Transverse colon (tissue), 4 donors: Measurements from ENCODE around the gene PMEPA1. TPM values are rescaled to one million over a fixed set of nuclear protein-coding genes. Genes with fewer than 3 reads are reported as not detected.

Experiments used
- DNase-seq: peaks from one replicate; pipeline ENCODE4 v3.0.0-alpha.2; 2019
- H3K27ac ChIP-seq, 4 donors: fragments of 200-600 bp; sonication (generic); 2 replicates each; pipeline ENCODE4 v1.5.1; 2016 to 2018; ENCODE audit warnings: inconsistent platforms in 4 of 4
- H3K27me3 ChIP-seq: fragments of 200-600 bp; sonication (generic); 2 replicates; pipeline ENCODE4 v1.5.1; 2017; ENCODE audit warnings: inconsistent platforms
- H3K36me3 ChIP-seq, 4 donors: fragments of 200-600 bp; sonication (generic); 2 replicates each; pipeline ENCODE4 v1.5.1; 2017 to 2019; ENCODE audit warnings: inconsistent platforms in 4 of 4
- H3K4me1 ChIP-seq, 4 donors: fragments of 200-600 bp; sonication (generic); 2 replicates each; pipeline ENCODE4 v1.5.1; 2017 to 2020; ENCODE audit warnings: inconsistent platforms in 4 of 4
- H3K4me3 ChIP-seq, 4 donors: fragments of 200-600 bp; sonication (generic); 1 replicate in 1 of 4; 2 replicates in 3 of 4; pipeline versions ENCODE4 v1.5.1 to v1.6.1; 2017 to 2019; ENCODE audit warnings: inconsistent platforms in 4 of 4
- H3K9me3 ChIP-seq, 2 donors: fragments of 200-600 bp; sonication (generic); 2 replicates each; pipeline ENCODE4 v1.5.1; 2017 to 2019; ENCODE audit warnings: inconsistent platforms in 2 of 2
- CTCF ChIP-seq, 5 experiments: fragments of 200-600 bp in 3 of 5; fragments of 450-650 bp in 2 of 5; sonication (generic) in 3 of 5; IDR thresholded peaks; 1 replicate in 2 of 5; 2 replicates in 3 of 5; pipeline ENCODE4 v1.5.1; 2016 to 2017; ENCODE audit warnings: antibody characterized with exemption in 5 of 5, inconsistent platforms in 3 of 5, mild to moderate bottlenecking in 2 of 5, moderate library complexity in 1 of 5
- EP300 ChIP-seq: sonication (generic); formaldehyde crosslinking; IDR thresholded peaks from one replicate; pipeline ENCODE4 v1.6.1; 2017; ENCODE audit warnings: antibody characterized with exemption, low read depth
- POLR2A ChIP-seq: fragments of 450-650 bp; IDR thresholded peaks from one replicate; pipeline ENCODE4 v1.6.1; 2016; ENCODE audit warnings: antibody characterized with exemption, mild to moderate bottlenecking, moderate library complexity
- POLR2AphosphoS5 ChIP-seq, 3 donors: sonication (generic); formaldehyde crosslinking; IDR thresholded peaks; one replicate each; pipeline ENCODE4 v1.6.1; 2016; ENCODE audit warnings: antibody characterized with exemption in 3 of 3
- WGBS, 2 donors: methylation state at CpG; one replicate each; pipeline ENCODE4 v1.1.5; 2018; ENCODE audit warnings: low coverage in 1 of 2; 5-methylcytosine and 5-hydroxymethylcytosine counted together
- in situ Hi-C, 4 donors: fragments of 200-750 bp; cut with MboI; loops; one replicate each; pipeline versions ENCODE4 v1.15.0 to v1.15.1; 2017; ENCODE audit warnings: low sequenced_read_pairs in 3 of 4, low pct_ligation_motif_present in 1 of 4, low pct_unique_long_range_greater_than_20kb in 1 of 4
- intact Hi-C: fragments of 100-400 bp; cut with DNase I; formaldehyde crosslinking; loops from one replicate; pipeline ENCODE4 v1.15.1; 2023; ENCODE audit warnings: low total_unique reads
- total RNA-seq, 4 donors: library from RNA; depleted of rRNA; stranded (reverse); fragments of >200 nt; gene quantifications; one replicate each; pipeline ENCODE4 v1.1.0, GENCODE V29; 2016

Gene PMEPA1
- total RNA-seq, 4 donors from 2014 or later, result 6.4 to 10.8 (median 8.4) TPM

GRCh38 chr20:57697543-57697942 is 12.3 kb downstream of the PMEPA1 start:
- TF ChIP-seq POLR2AphosphoS5 (IDR thresholded peaks at IDR 0.05), result no peak
- TF ChIP-seq EP300, result no peak
- no peak for TF ChIP-seq CTCF (IDR thresholded peaks at IDR 0.05)
- intact Hi-C loops (no loop called here), in situ Hi-C loops (no loop called here)
- Histone ChIP-seq H3K27me3 (no peaks in the 10 kb centered on the region), H3K27ac (peak overlapping the region; percentile 35 to 77 (median 70)), H3K4me1 (peaks cover 9 to 56% (median 43%) of the 10 kb centered on the region in 4 donors), H3K9me3 (no peaks in the 10 kb centered on the region), H3K36me3 (no peaks in the 10 kb centered on the region), H3K4me3 (no peak overlapping the region)
- DNase-seq, result no peak
- 51% methylated on average over 7 of the region's 7 CpGs; no CpG with 5 or more reads in 1 of the 2 donors for WGBS, 2 donors

GRCh38 chr20:57696401-57696961 is 13.3 kb downstream of the PMEPA1 start:
- peaks cover 9 to 63% (median 45%) of the 10 kb centered on the region in 4 donors for H3K4me1 ChIP-seq
- in situ Hi-C loops, result no loop called here

GRCh38 chr20:57695940-57696339 is 13.9 kb downstream of the PMEPA1 start:
- intact Hi-C loops, result no loop called here
- peaks cover 9 to 63% (median 45%) of the 10 kb centered on the region in 4 donors for H3K4me1 ChIP-seq
- H3K27ac ChIP-seq, result no peak overlapping the region

More at GRCh38 chr20:57696401-57696961, 13.3 kb downstream of the PMEPA1 start:
- H3K36me3 ChIP-seq, result no peaks in the 10 kb centered on the region
- TF ChIP-seq CTCF (IDR thresholded peaks at IDR 0.05) (no peak), EP300 (no peak), POLR2A (no peak), POLR2AphosphoS5 (IDR thresholded peaks at IDR 0.05) (no peak)
- DNase-seq, result no peak
- no peak overlapping the region for H3K27ac ChIP-seq
- WGBS, 2 donors, result 88 to 95% methylated on average over 7 to 12 of the region's 12 CpGs
- no peak overlapping the region for H3K4me3 ChIP-seq
- intact Hi-C loops, result no loop called here
- H3K27me3 ChIP-seq, result no peaks in the 10 kb centered on the region
- no peaks in the 10 kb centered on the region for H3K9me3 ChIP-seq

GRCh38 chr20:57695012-57695411 is 14.8 kb downstream of the PMEPA1 start:
- Histone ChIP-seq H3K27me3 (no peaks in the 10 kb centered on the region), H3K36me3 (no peaks in the 10 kb centered on the region), H3K9me3 (no peaks in the 10 kb centered on the region), H3K4me1 (peaks cover 9 to 63% (median 45%) of the 10 kb centered on the region in 4 donors), H3K4me3 (no peak overlapping the region), H3K27ac (no peak overlapping the region)
- 86% methylated on average over 11 of the region's 11 CpGs; no CpG with 5 or more reads in 1 of the 2 donors for WGBS, 2 donors
- in situ Hi-C loops, result no loop called here
- intact Hi-C loops, result no loop called here
- no peak for TF ChIP-seq POLR2A
- no peak for TF ChIP-seq POLR2AphosphoS5 (IDR thresholded peaks at IDR 0.05)
- no peak for TF ChIP-seq EP300
- TF ChIP-seq CTCF (IDR thresholded peaks at IDR 0.05), result no peak
- DNase-seq, result no peak

More at GRCh38 chr20:57695940-57696339, 13.9 kb downstream of the PMEPA1 start:
- DNase-seq, result no peak
- 55% methylated on average over 5 of the region's 5 CpGs; no CpG with 5 or more reads in 1 of the 2 donors for WGBS, 2 donors
- Histone ChIP-seq H3K4me3 (no peak overlapping the region), H3K36me3 (no peaks in the 10 kb centered on the region), H3K27me3 (no peaks in the 10 kb centered on the region), H3K9me3 (no peaks in the 10 kb centered on the region)
- in situ Hi-C loops, result no loop called here
- TF ChIP-seq CTCF (IDR thresholded peaks at IDR 0.05), result no peak
- TF ChIP-seq POLR2AphosphoS5 (IDR thresholded peaks at IDR 0.05), result no peak
- TF ChIP-seq EP300, result no peak
- TF ChIP-seq POLR2A, result no peak
